GM12878 (cell line): Measurements from ENCODE around the gene SOAT2. TPM values are rescaled to one million over a fixed set of nuclear protein-coding genes. Genes with fewer than 3 reads are reported as not detected.
A peak's percentile ranks its signal among the peaks of the same experiment; 100 is the strongest.

ENCODE experiments used
- CEBPZ ChIP-seq: fragments of 150-350 bp; IDR thresholded peaks from 2 replicates; pipeline ENCODE4 v1.6.1; 2016; ENCODE audit warnings: low read depth, low read length
- ESRRA ChIP-seq: IDR thresholded peaks from 2 replicates; pipeline ENCODE4 v1.6.1; 2012; ENCODE audit warnings: mild to moderate bottlenecking, low read length, improper control_type of control experiment
- IKZF2 ChIP-seq, 2 experiments: fragments of 450-650 bp; IDR thresholded peaks; 2 replicates each; pipeline ENCODE4 v1.6.1; 2017; ENCODE audit warnings: mild to moderate bottlenecking in 2 of 2, moderate library complexity in 2 of 2
- IRF4 ChIP-seq: IDR thresholded peaks from 2 replicates; pipeline ENCODE4 v1.6.1; 2011; ENCODE audit warnings: low read depth, low read length
- LARP7 ChIP-seq: fragments of 450-650 bp; IDR thresholded peaks from 2 replicates; pipeline ENCODE4 v1.6.1; 2017; ENCODE audit warnings: mild to moderate bottlenecking
- RAD21 ChIP-seq: IDR thresholded peaks from 2 replicates; pipeline ENCODE4 v1.6.1; 2011; ENCODE audit warnings: mild to moderate bottlenecking, low read depth, low read length, moderate library complexity; ENCODE audit not compliant: insufficient read depth
- SKIL ChIP-seq: fragments of 450-650 bp; IDR thresholded peaks from 2 replicates; pipeline ENCODE4 v1.6.1; 2017; ENCODE audit warnings: mild to moderate bottlenecking, low read depth, inconsistent platforms; ENCODE audit not compliant: poor library complexity, severe bottlenecking
- ZNF274 ChIP-seq: IDR thresholded peaks from one replicate; pipeline ENCODE4 v1.8.0; 2011; ENCODE audit not compliant: insufficient read length, insufficient read depth
- polyA plus RNA-seq, 11 experiments: library from polyadenylated mRNA; depleted of rRNA in 4 of 11; unstranded in 6 of 11; stranded (reverse) in 5 of 11; fragments of >200 nt; fragmentation: Nextera tagmentation in 4 of 11; fragmentation: Illumina TruSeq in 1 of 11; extraction: Ambion mirVana in 4 of 11; extraction: Trizol in 1 of 11; gene quantifications; 1 replicate in 1 of 11; 2 replicates in 10 of 11; pipeline versions ENCODE4 v1.2.1 to v1.2.3, GENCODE V29; 2011 to 2016; ENCODE audit warnings: inconsistent platforms in 2 of 11, missing spikeins in 2 of 11, low read depth in 1 of 11
- total RNA-seq, 4 experiments: library from RNA; depleted of rRNA in 3 of 4; stranded (reverse); fragments of >200 nt in 3 of 4; fragmentation: Illumina TruSeq in 1 of 4; extraction: Trizol in 1 of 4; gene quantifications; 2 replicates each; pipeline versions ENCODE4 v1.2.1 to v1.2.3, GENCODE V29; 2013 to 2021

SOAT2 gene
- total and polyA plus RNA-seq, 10 of the 15 experiments (the other 5 are each of a cell fraction or from before 2014, with no cell fraction given) = 0.08 to 1.7 (median 0.69) TPM

DNA sequence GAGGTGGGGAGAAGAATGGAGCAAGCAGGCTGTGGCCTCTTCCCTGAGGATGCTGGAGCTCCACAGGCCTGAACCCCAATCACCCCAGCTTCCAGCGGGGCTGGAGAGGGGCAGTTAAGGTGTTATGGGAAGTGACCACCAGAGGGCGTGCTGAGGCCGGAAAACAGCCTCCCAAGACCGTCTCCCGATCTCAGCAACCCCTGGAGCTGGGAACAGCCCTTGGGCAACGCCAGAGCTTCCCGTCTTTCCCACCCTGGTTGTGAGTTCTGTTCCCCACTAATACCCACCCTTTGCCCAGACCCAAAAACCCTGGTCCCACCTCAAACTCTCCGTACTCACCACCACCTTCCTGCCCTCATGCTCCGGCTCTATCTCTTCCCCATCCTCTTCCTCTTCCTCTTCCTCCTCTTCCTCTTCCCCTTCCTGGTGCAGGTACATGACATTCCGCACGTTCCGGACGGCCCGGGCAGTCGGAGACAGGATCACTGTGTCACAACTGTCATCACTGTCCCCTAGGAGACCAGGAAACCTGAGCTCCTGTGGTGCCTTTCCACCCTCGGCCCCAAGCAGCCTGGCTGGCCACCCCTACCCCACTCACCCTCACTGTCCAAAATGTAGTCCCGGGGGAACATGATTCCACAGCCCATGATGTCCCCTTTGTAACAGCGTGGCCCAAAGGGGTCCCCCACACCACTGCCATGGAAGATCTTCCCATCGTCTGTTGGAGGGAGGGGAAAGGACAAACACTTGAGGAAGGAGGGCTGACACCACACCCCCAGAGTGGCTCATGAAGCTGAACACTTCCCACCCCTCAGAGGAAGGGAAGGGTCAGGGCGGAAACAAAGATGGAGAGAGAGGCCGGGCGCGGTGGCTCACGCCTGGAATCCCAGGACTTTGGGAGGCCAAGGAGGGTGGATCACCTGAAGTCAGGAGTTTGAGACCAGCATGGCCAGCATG is 37.0 kb upstream of the SOAT2 start (continued):
- TF ChIP-seq CEBPZ (no peak), ESRRA (no peak), LARP7 (no peak), SKIL (no peak), ZNF274 (no peak), IKZF2 (IDR thresholded peaks at IDR 0.05) (peak; percentile 59 to 65; a peak in 2 of 4 replicates), IRF4 (peak; percentile 36; the same call in 1 of the 2 replicates), RAD21 (peak; percentile 75)
